H1 (cell line): ENCODE results near the gene MYOM3. TPM values are rescaled to one million over a fixed set of nuclear protein-coding genes. Genes with fewer than 3 reads are reported as not detected.
A peak's percentile ranks its signal among the peaks of the same experiment; 100 is the strongest.

Experiments used
- CTCF ChIA-PET: fragments of 300-600 bp; sonication (Branson Sonifier 250); formaldehyde crosslinking; loops from one replicate; lab custom pipeline; 2021; ENCODE audit not compliant: partially characterized antibody; lab: Charles Lee
- POLR2A ChIA-PET: fragments of 300-600 bp; sonication (Branson Sonifier 250); formaldehyde crosslinking; loops from one replicate; lab custom pipeline; 2021; ENCODE audit warnings: inconsistent platforms; ENCODE audit not compliant: partially characterized antibody; lab: Charles Lee
- DNase-seq, 2 experiments: peaks; one replicate each; pipeline versions ENCODE4 v3.0.0 to v3.0.0-alpha.2; 2010 to 2022; ENCODE audit warnings: low spot score in 2 of 2, low read depth in 1 of 2, mixed read lengths in 1 of 2
- FAIRE-seq: peaks from 2 replicates; lab custom pipeline; 2011; peaks lifted over from hg19 to GRCh38; lab: Jason Lieb, UNC
- H2AFZ ChIP-seq: 2 replicates; pipeline ENCODE4 v1.8.1; 2012; ENCODE audit warnings: low read length, inconsistent platforms
- H2AK5ac ChIP-seq: 2 replicates; pipeline ENCODE4 v1.6.1; 2013; ENCODE audit warnings: low read depth, low read length
- H2BK120ac ChIP-seq: replicated peaks from 2 replicates; pipeline ENCODE3; 2013; ENCODE audit warnings: low read depth, low read length, inconsistent platforms
- H2BK12ac ChIP-seq: 2 replicates; pipeline ENCODE4 v1.6.1; 2013; ENCODE audit warnings: low read depth, low read length
- H2BK15ac ChIP-seq: 2 replicates; pipeline ENCODE4 v1.6.1; 2013; ENCODE audit warnings: low read length
- H2BK20ac ChIP-seq: 2 replicates; pipeline ENCODE4 v1.6.1; 2013; ENCODE audit warnings: low read length
- H2BK5ac ChIP-seq: 2 replicates; pipeline ENCODE4 v1.6.1; 2013; ENCODE audit warnings: low read depth, low read length
- H3K14ac ChIP-seq: 2 replicates; pipeline ENCODE4 v1.6.1; 2013; ENCODE audit warnings: inconsistent platforms; ENCODE audit not compliant: insufficient read length
- H3K18ac ChIP-seq: 2 replicates; pipeline ENCODE4 v1.6.1; 2013; ENCODE audit warnings: low read length; ENCODE audit errors: extremely low read depth
- H3K23ac ChIP-seq: 2 replicates; pipeline ENCODE4 v1.6.1; 2013; ENCODE audit warnings: inconsistent platforms; ENCODE audit not compliant: insufficient read length
- H3K23me2 ChIP-seq: 2 replicates; pipeline ENCODE4 v1.6.1; 2013; ENCODE audit warnings: low read depth, low read length
- H3K27ac ChIP-seq: 2 replicates; pipeline ENCODE4 v1.6.1; 2011; ENCODE audit warnings: low read depth, low read length, inconsistent platforms
- H3K27me3 ChIP-seq, 4 experiments: replicated peaks in 1 of 4; 1 replicate in 1 of 4; 2 replicates in 3 of 4; pipeline versions ENCODE4 v1.6.1 to v1.8.1; 2011 to 2013; ENCODE audit warnings: low read length in 3 of 4, mild to moderate bottlenecking in 3 of 4, inconsistent platforms in 2 of 4, mixed read lengths in 2 of 4, moderate library complexity in 1 of 4; ENCODE audit not compliant: control insufficient read depth in 3 of 4, insufficient read depth in 3 of 4; ENCODE audit errors: extremely low read depth in 1 of 4
- H3K36me3 ChIP-seq, 4 experiments: 2 replicates each; pipeline versions ENCODE4 v1.6.1 to v1.8.1; 2011 to 2013; ENCODE audit warnings: mild to moderate bottlenecking in 4 of 4, low read length in 3 of 4, moderate library complexity in 2 of 4, control low read depth in 1 of 4, inconsistent platforms in 1 of 4; ENCODE audit not compliant: insufficient read depth in 4 of 4, control insufficient read depth in 2 of 4
- H3K4ac ChIP-seq: replicated peaks from 2 replicates; pipeline ENCODE3; 2013; ENCODE audit warnings: low read length, low read depth, mixed read lengths, inconsistent platforms; ENCODE audit not compliant: insufficient read length
- H3K4me1 ChIP-seq, 4 experiments: replicated peaks in 1 of 4; 1 replicate in 1 of 4; 2 replicates in 3 of 4; pipeline versions ENCODE4 v1.6.1 to v1.8.1; 2011 to 2013; ENCODE audit warnings: low read length in 3 of 4, inconsistent platforms in 2 of 4, mixed read lengths in 1 of 4; ENCODE audit not compliant: insufficient read depth in 4 of 4, control insufficient read depth in 3 of 4
- H3K4me2 ChIP-seq, 2 experiments: 2 replicates each; pipeline versions ENCODE4 v1.6.1 to v1.8.1; 2011 to 2013; ENCODE audit warnings: low read depth in 2 of 2, low read length in 2 of 2, control low read depth in 1 of 2, inconsistent platforms in 1 of 2, mild to moderate bottlenecking in 1 of 2; ENCODE audit not compliant: insufficient read depth in 1 of 2
- H3K4me3 ChIP-seq, 4 experiments: fragments of 200-600, 300-600 bp in 1 of 4; sonication (generic), shearing (Covaris generic), sonication (Bioruptor Twin) in 1 of 4; 2 replicates each; pipeline versions ENCODE4 v1.5.1 to v1.8.1; 2011 to 2016; ENCODE audit warnings: low read length in 4 of 4, low read depth in 3 of 4, control low read depth in 2 of 4, inconsistent platforms in 2 of 4, mild to moderate bottlenecking in 2 of 4, mixed read lengths in 1 of 4, moderate library complexity in 1 of 4; ENCODE audit not compliant: insufficient read depth in 2 of 4; ENCODE audit errors: extremely low read depth in 1 of 4
- H3K56ac ChIP-seq: replicated peaks from 2 replicates; pipeline ENCODE3; 2013; ENCODE audit warnings: low read depth, mild to moderate bottlenecking, mixed read lengths, low read length, inconsistent platforms; ENCODE audit not compliant: insufficient read length
- H3K79me1 ChIP-seq: 2 replicates; pipeline ENCODE4 v1.6.1; 2013; ENCODE audit warnings: low read depth, low read length, control low read depth
- H3K79me2 ChIP-seq, 2 experiments: 2 replicates each; pipeline versions ENCODE4 v1.6.1 to v1.8.1; 2012 to 2013; ENCODE audit warnings: low read length in 2 of 2, mild to moderate bottlenecking in 2 of 2, inconsistent platforms in 1 of 2; ENCODE audit not compliant: insufficient read depth in 2 of 2, control insufficient read depth in 1 of 2
- H3K9ac ChIP-seq, 4 experiments: replicated peaks in 1 of 4; 1 replicate in 1 of 4; 2 replicates in 3 of 4; pipeline versions ENCODE4 v1.6.1 to v1.8.1; 2011 to 2013; ENCODE audit warnings: low read depth in 3 of 4, low read length in 3 of 4, control low read depth in 2 of 4, mild to moderate bottlenecking in 2 of 4, moderate library complexity in 2 of 4, inconsistent platforms in 1 of 4; ENCODE audit errors: extremely low read depth in 1 of 4
- H3K9me3 ChIP-seq, 2 experiments: 2 replicates each; pipeline versions ENCODE4 v1.6.1 to v1.8.1; 2012 to 2013; ENCODE audit warnings: mild to moderate bottlenecking in 2 of 2, moderate library complexity in 2 of 2, control low read depth in 1 of 2, inconsistent platforms in 1 of 2, low read depth in 1 of 2, low read length in 1 of 2, mixed read lengths in 1 of 2; ENCODE audit not compliant: insufficient read depth in 2 of 2
- H4K20me1 ChIP-seq, 2 experiments: replicated peaks in 1 of 2; 2 replicates each; pipeline versions ENCODE3 to v1.8.1; 2011 to 2013; ENCODE audit warnings: inconsistent platforms in 2 of 2, low read length in 2 of 2, mild to moderate bottlenecking in 1 of 2; ENCODE audit not compliant: insufficient read depth in 2 of 2, control insufficient read depth in 1 of 2
- H4K5ac ChIP-seq: 2 replicates; pipeline ENCODE4 v1.6.1; 2013; ENCODE audit warnings: low read length, low read depth, mixed read lengths, inconsistent platforms; ENCODE audit not compliant: insufficient read length
- H4K8ac ChIP-seq: 2 replicates; pipeline ENCODE4 v1.8.0; 2013; ENCODE audit warnings: mild to moderate bottlenecking, moderate library complexity, low read length, inconsistent platforms; ENCODE audit not compliant: insufficient read depth; ENCODE audit errors: extremely low read depth
- H4K91ac ChIP-seq: replicated peaks from 2 replicates; pipeline ENCODE3; 2013; ENCODE audit warnings: low read length, mixed read lengths, inconsistent platforms; ENCODE audit not compliant: insufficient read length
- GABPA ChIP-seq: IDR thresholded peaks from 2 replicates; pipeline ENCODE4 v1.6.1; 2011; ENCODE audit warnings: mild to moderate bottlenecking, low read length, moderate library complexity, borderline replicate concordance; ENCODE audit not compliant: insufficient read depth
- POLR2A ChIP-seq, 2 experiments: IDR thresholded peaks; 1 replicate in 1 of 2; 2 replicates in 1 of 2; pipeline ENCODE4 v1.6.1; 2011; ENCODE audit warnings: low read depth in 2 of 2, low read length in 2 of 2, mild to moderate bottlenecking in 2 of 2; ENCODE audit errors: control extremely low read depth in 1 of 2
- RXRA ChIP-seq: IDR thresholded peaks from 2 replicates; pipeline ENCODE4 v1.6.1; 2011; ENCODE audit warnings: low read depth, mild to moderate bottlenecking, low read length, moderate library complexity; ENCODE audit not compliant: insufficient read depth
- TCF12 ChIP-seq: IDR thresholded peaks from 2 replicates; pipeline ENCODE4 v1.6.1; 2011; ENCODE audit warnings: low read depth, mild to moderate bottlenecking, low read length
- WGBS, 2 experiments: shearing (Covaris generic) in 1 of 2; methylation state at CpG; one replicate each; pipeline versions ENCODE4 v1.1.6 to v1.1.7; 2013 to 2015; ENCODE audit warnings: low lambda C conversion rate in 2 of 2, mixed read lengths in 2 of 2, inconsistent platforms in 1 of 2, low coverage in 1 of 2, missing lambda C conversion rate in 1 of 2; ENCODE audit not compliant: insufficient replicate concordance in 2 of 2, insufficient coverage in 1 of 2, insufficient read length in 1 of 2; ENCODE audit errors: extremely low coverage in 1 of 2, missing lambda C conversion rate in 1 of 2; 5-methylcytosine and 5-hydroxymethylcytosine counted together
- polyA plus RNA-seq, 7 experiments: library from polyadenylated mRNA; depleted of rRNA in 3 of 7; stranded (reverse) in 5 of 7; unstranded in 2 of 7; fragments of >200 nt in 5 of 7; fragments of 200-250 nt in 2 of 7; gene quantifications; 1 replicate in 5 of 7; 2 replicates in 1 of 7; 4 replicates in 1 of 7; pipeline versions ENCODE4 v1.2.1 to v1.2.3, GENCODE V29; 2011 to 2013; ENCODE audit warnings: missing spikeins in 2 of 7, mixed read lengths in 2 of 7
- total RNA-seq: library from RNA; stranded (reverse); fragmentation: NEBNext Ultra II Directional; extraction: Animal tissue kit (Norgen Biotek cat#: 25700); gene quantifications from 2 replicates; pipeline ENCODE4 v1.2.1, GENCODE V29; 2021

The MYOM3 gene
- total and polyA plus RNA-seq, 2 of the 8 experiments (the other 6 are each of a cell fraction or from before 2014, with no cell fraction given) = 0.08 to 0.09 TPM

DNA sequence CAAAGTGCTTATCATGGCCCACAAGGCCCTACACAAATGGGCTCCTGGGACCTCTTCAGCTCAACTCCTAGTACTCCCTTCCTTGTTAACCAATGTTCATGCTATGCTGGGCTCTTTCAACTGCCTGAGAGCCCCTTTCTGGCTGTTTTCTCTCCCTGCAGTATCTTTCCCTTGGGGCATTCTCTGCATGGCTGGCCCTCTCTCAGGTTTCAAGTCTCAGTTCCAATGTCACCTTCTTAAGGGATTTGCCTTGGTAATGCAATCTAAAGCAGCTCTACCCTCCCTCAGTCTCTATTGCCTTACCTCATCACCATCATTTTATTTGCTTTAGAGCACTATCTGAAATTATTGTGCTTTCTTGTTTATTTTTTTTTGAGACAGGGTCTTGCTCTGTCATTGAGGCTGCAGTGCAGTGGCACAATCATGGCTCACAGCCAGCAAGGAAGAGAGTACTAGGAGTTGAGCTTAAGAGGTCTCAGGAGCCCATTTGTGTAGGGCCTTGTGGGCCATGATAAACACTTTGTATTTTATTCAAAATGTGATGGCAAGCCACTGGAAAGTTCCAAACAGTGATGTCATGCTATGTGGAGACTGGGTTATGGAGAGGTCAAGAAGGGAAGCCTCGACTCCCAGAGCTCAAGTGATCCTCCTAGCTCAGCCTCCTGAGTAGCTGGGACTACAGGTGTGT lies 68.4 kb downstream of the MYOM3 start:
- Histone ChIP-seq H3K36me3 (no peaks in the 10 kb centered on the region), H3K27ac (no peak overlapping the region), H3K4ac (no peak overlapping the region), H2AK5ac (no peak overlapping the region), H3K27me3 (no peaks in the 10 kb centered on the region), H2AFZ (0 out of 2 replicates have a peak overlapping the region, but pooled peaks have one; percentile 38), H3K9ac (no peak overlapping the region), H3K79me2 (no peaks in the 10 kb centered on the region), H2BK12ac (no peak overlapping the region), H3K79me1 (no peaks in the 10 kb centered on the region), H2BK5ac (no peak overlapping the region), H2BK120ac (no peak overlapping the region), H3K18ac (no peak overlapping the region), H4K5ac (no peak overlapping the region), H3K4me1 (no peaks in the 10 kb centered on the region; a peak in 1 of 7 replicates), H4K91ac (no peak overlapping the region), H2BK15ac (no peak overlapping the region), H4K8ac (no peak overlapping the region), H3K56ac (no peak overlapping the region), H3K23me2 (no peaks in the 10 kb centered on the region), H3K4me2 (no peak overlapping the region), H3K23ac (no peak overlapping the region), H4K20me1 (no peaks in the 10 kb centered on the region), H3K9me3 (no peaks in the 10 kb centered on the region), H3K4me3 (no peak overlapping the region), H2BK20ac (no peak overlapping the region), H3K14ac (no peak overlapping the region)
- TF ChIP-seq GABPA (no peak), POLR2A (IDR thresholded peaks at IDR 0.05; ENCODE audit: control extremely low read depth in 1 of 2, low read depth in 2 of 2, low read length in 2 of 2) (no peak), RXRA (no peak), TCF12 (no peak)
- POLR2A ChIA-PET = interaction anchor here (0.9 to 1.0 kb wide), 2 partner anchors 108 to 144 kb away, joined by 3 read pairs; no protein-coding TSS in a partner anchor
- CTCF ChIA-PET = interaction anchor here (1.2 kb wide), 1 partner anchor 15 kb away, joined by 4 read pairs; no protein-coding TSS in a partner anchor
- no peak for FAIRE-seq
- no peak for DNase-seq
- 85% methylated on average over 1 of the region's 1 CpG; no CpG with 5 or more reads in 1 of the 2 experiments for WGBS, 2 experiments
